T-cell (primary cell): Measurements from ENCODE around the gene SMOC1. TPM values are rescaled to one million over a fixed set of nuclear protein-coding genes. Genes with fewer than 3 reads are reported as not detected.

Experiments used
- ATAC-seq, 4 experiments: fragments of 200-7000 bp in 3 of 4; fragments of 150-1000 bp in 1 of 4; cut with Tn5 transposase; replicated peaks in 1 of 4; 1 replicate in 3 of 4; 2 replicates in 1 of 4; pipeline ENCODE4 v1.10.0; 2021; ENCODE audit warnings: moderate library complexity in 3 of 4, mild to moderate bottlenecking in 2 of 4, moderate number of reproducible peaks in 1 of 4
- CTCF ChIA-PET, 2 donors: fragments of 300-600 bp; sonication (Branson Sonifier 250); formaldehyde crosslinking; loops; one replicate each; lab custom pipeline; 2022; ENCODE audit warnings: antibody characterized with exemption in 2 of 2; lab: Charles Lee
- POLR2A ChIA-PET, 2 donors: fragments of 300-600 bp; sonication (Branson Sonifier 250); formaldehyde crosslinking; loops; one replicate each; lab custom pipeline; 2022; ENCODE audit warnings: antibody characterized with exemption in 2 of 2; lab: Charles Lee
- DNase-seq, 35 experiments: peaks; one replicate each; pipeline versions ENCODE4 v3.0.0 to v3.0.0-alpha.2; 2013 to 2023
- H3K27ac ChIP-seq: one replicate; pipeline ENCODE4 v1.5.1; 2013; ENCODE audit warnings: low read length
- H3K27me3 ChIP-seq, 2 experiments: replicated peaks in 1 of 2; 1 replicate in 1 of 2; 2 replicates in 1 of 2; pipeline versions ENCODE4 v1.6.1 to v1.7.0; 2013; ENCODE audit warnings: low read length in 1 of 2, mixed read lengths in 1 of 2; ENCODE audit not compliant: control insufficient read depth in 2 of 2, insufficient read depth in 2 of 2; ENCODE audit errors: extremely low read depth in 1 of 2
- H3K36me3 ChIP-seq, 2 donors: 1 replicate in 1 of 2; 2 replicates in 1 of 2; pipeline versions ENCODE4 v1.6.1 to v1.7.0; 2013; ENCODE audit warnings: low read length in 1 of 2; ENCODE audit not compliant: control insufficient read depth in 2 of 2, insufficient read depth in 1 of 2; ENCODE audit errors: extremely low read depth in 1 of 2
- H3K4me1 ChIP-seq, 2 experiments: 1 replicate in 1 of 2; 2 replicates in 1 of 2; pipeline versions ENCODE4 v1.6.1 to v1.7.0; 2013; ENCODE audit warnings: low read length in 2 of 2, mixed read lengths in 1 of 2; ENCODE audit not compliant: insufficient read depth in 2 of 2, control insufficient read depth in 1 of 2; ENCODE audit errors: extremely low read depth in 1 of 2
- H3K4me3 ChIP-seq, 2 donors: 1 replicate in 1 of 2; 2 replicates in 1 of 2; pipeline versions ENCODE4 v1.5.1 to v1.7.0; 2013; ENCODE audit warnings: mild to moderate bottlenecking in 2 of 2, low read length in 1 of 2, moderate library complexity in 1 of 2; ENCODE audit not compliant: control insufficient read depth in 1 of 2; ENCODE audit errors: extremely low read depth in 1 of 2
- H3K9me3 ChIP-seq: 2 replicates; pipeline ENCODE4 v1.7.0; 2013
- H3K27ac Mint-ChIP-seq, 2 donors: one replicate each; pipeline ENCODE4 v1.8.0; 2020 to 2021; ENCODE audit warnings: mild to moderate bottlenecking in 2 of 2, mixed read lengths in 2 of 2
- H3K27me3 Mint-ChIP-seq, 2 donors: one replicate each; pipeline ENCODE4 v1.8.0; 2021 to 2022; ENCODE audit warnings: mixed read lengths in 2 of 2
- H3K36me3 Mint-ChIP-seq: one replicate; pipeline ENCODE4 v1.8.0; 2021; ENCODE audit warnings: mixed read lengths
- H3K4me1 Mint-ChIP-seq, 3 donors: one replicate each; pipeline ENCODE4 v1.8.0; 2020 to 2022; ENCODE audit warnings: mixed read lengths in 3 of 3, mild to moderate bottlenecking in 1 of 3
- H3K4me3 Mint-ChIP-seq, 3 donors: one replicate each; pipeline ENCODE4 v1.8.0; 2020 to 2022; ENCODE audit warnings: mild to moderate bottlenecking in 3 of 3, mixed read lengths in 3 of 3, moderate library complexity in 3 of 3
- H3K9me3 Mint-ChIP-seq, 3 donors: one replicate each; pipeline ENCODE4 v1.8.0; 2020 to 2022; ENCODE audit warnings: mixed read lengths in 3 of 3
- WGBS: methylation state at CpG from one replicate; pipeline ENCODE4 v1.1.5; 2013; ENCODE audit warnings: missing lambda C conversion rate; ENCODE audit not compliant: insufficient coverage; 5-methylcytosine and 5-hydroxymethylcytosine counted together
- total RNA-seq, 35 experiments: library from RNA in 6 of 35; stranded (reverse) in 6 of 35; fragments of 120-200 nt in 1 of 35; gene quantifications; one replicate each; pipeline versions ENCODE4 v1.2.1 to v1.2.4 and lab custom pipeline; 2013 to 2026

SMOC1 gene
- total RNA-seq, 5 donors from 2014 or later (not counting 1 experiment from before 2014, with no cell fraction given), result not detected

- Histone ChIP-seq H3K9me3 (no peaks in the 10 kb centered on the region), H3K4me3 (no peak overlapping the region), H3K4me1 (peaks cover 0 to 6% of the 10 kb centered on the region in 2 experiments), H3K27me3 (peaks cover 0 to 22% of the 10 kb centered on the region in 2 experiments), H3K27ac (no peak overlapping the region), H3K36me3 (no peaks in the 10 kb centered on the region)
- Mint-ChIP-seq H3K36me3 (no peaks in the 10 kb centered on the region), H3K9me3 (no peaks in the 10 kb centered on the region), H3K4me3 (no peak overlapping the region), H3K27ac (no peak overlapping the region), H3K27me3 (peaks cover 6 to 17% of the 10 kb centered on the region in 2 donors), H3K4me1 (peaks cover 9 to 19% (median 12%) of the 10 kb centered on the region in 3 donors)
- DNase-seq (no peak), ATAC-seq (no peak)
- ChIA-PET CTCF (no interaction called here), POLR2A (no interaction called here)
These were observed 140.5 kb downstream of the SMOC1 start for GRCh38 chr14:70019695-70020094.

DNA sequence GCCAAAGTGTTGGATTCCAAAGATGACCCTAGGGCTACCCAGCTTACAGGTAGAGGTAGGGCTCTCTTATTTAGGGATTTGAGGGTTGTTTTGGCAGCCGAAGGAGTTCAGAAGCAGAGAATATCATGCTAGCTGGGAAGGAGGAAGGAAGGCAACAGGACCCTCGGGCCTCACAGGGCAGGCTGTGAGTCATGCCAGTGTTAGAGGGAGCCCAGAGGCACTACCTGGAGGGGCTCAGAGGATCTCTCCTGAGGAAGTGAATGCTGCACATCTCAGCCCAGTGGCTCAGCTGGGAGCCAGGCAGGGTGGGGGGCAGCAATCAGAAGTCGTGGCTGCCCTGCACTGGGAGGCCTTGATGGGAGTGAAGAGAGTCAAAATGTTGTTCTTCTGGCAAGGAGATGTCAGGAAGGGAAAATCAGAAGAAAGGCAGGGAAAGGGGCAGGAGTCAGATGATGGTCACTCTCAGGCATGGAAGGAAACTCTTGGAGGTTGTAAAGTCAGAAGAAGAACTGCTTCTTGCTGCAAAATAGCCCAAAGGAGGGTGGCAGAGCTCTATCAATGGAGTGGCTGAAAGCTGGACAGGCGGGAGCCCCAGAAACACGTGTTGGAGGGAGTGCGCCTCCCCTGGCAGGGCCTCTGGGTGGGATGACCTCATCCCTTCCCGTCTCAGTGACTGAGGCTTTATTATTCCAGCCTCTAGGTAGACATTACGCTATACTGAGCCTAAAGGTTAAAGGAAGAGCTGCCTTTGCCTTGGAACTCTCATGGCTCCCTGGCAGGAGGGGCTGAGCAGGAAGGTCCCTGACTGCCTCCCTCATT is 141.3 kb downstream of the SMOC1 start:
- Histone ChIP-seq H3K4me1 (peaks cover 0 to 6% of the 10 kb centered on the region in 2 experiments), H3K4me3 (no peak overlapping the region), H3K36me3 (no peaks in the 10 kb centered on the region), H3K9me3 (no peaks in the 10 kb centered on the region), H3K27ac (no peak overlapping the region), H3K27me3 (peaks cover 0 to 18% of the 10 kb centered on the region in 2 experiments)
- POLR2A ChIA-PET, result no interaction called here
- Mint-ChIP-seq H3K36me3 (no peaks in the 10 kb centered on the region), H3K4me3 (no peak overlapping the region), H3K27ac (no peak overlapping the region), H3K4me1 (peaks cover 9 to 19% (median 12%) of the 10 kb centered on the region in 3 donors), H3K27me3 (peaks cover 0 to 10% of the 10 kb centered on the region in 2 donors), H3K9me3 (no peaks in the 10 kb centered on the region)
- WGBS, result 60% methylated on average over 7 of the region's 8 CpGs
- DNase-seq (no peak), ATAC-seq (no peak)
- CTCF ChIA-PET, result interaction anchor here in 1 of 2 donors (0.6 kb wide), 1 partner anchor 38 kb away, joined by 3 read pairs; no protein-coding TSS in a partner anchor

DNA sequence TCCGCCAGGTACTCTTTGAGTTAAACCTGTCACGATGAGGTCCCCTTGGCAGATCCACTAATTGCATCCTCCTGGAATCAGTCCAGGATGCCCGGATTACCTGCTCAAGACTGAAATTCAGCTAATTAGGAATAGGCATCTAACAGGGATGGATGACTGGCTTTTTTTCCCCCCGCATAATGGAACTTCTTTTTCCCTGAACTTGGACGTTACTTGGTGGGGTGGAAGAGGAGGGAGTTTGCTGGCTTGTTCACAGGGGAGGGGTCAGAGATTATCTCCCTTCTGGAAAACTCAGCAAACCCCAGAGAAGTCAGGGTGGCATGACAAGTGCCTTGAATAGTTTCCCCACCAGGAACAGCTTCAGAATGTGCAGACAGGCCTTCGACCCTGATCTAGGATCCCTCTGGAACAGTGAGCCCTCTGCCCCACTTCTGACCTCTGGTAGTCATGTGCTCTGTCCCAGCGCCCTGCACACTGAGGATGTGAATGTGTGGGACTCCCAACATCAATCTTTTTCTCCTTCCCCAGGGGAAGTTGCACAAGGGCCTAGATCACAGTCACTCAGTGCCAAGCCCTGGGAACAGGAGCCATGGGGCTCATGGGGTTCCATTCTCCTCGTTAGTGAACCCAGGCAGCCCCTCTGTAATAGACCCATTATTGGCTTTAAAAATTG is 142.5 kb downstream of the SMOC1 start:
- Mint-ChIP-seq H3K9me3 (no peaks in the 10 kb centered on the region), H3K27ac (no peak overlapping the region), H3K4me3 (no peak overlapping the region), H3K27me3 (peaks cover 2 to 6% of the 10 kb centered on the region in 2 donors), H3K36me3 (no peaks in the 10 kb centered on the region), H3K4me1 (peaks cover 9 to 19% (median 12%) of the 10 kb centered on the region in 3 donors)
- ATAC-seq (no peak), DNase-seq (no peak)
- ChIA-PET CTCF (no interaction called here), POLR2A (no interaction called here)
- Histone ChIP-seq H3K27me3 (peaks cover 0 to 18% of the 10 kb centered on the region in 2 experiments), H3K27ac (no peak overlapping the region), H3K36me3 (no peaks in the 10 kb centered on the region), H3K4me3 (no peak overlapping the region), H3K9me3 (no peaks in the 10 kb centered on the region), H3K4me1 (peaks cover 0 to 6% of the 10 kb centered on the region in 2 experiments)
- 100% methylated on average over 2 of the region's 8 CpGs for WGBS

- peaks cover 0 to 6% of the 10 kb centered on the region in 2 experiments for H3K4me1 ChIP-seq
- DNase-seq (no peak), ATAC-seq (no peak)
- peaks cover 0 to 21% of the 10 kb centered on the region in 2 experiments for H3K27me3 ChIP-seq
- H3K9me3 ChIP-seq, result no peaks in the 10 kb centered on the region
- Mint-ChIP-seq H3K9me3 (no peaks in the 10 kb centered on the region), H3K27ac (no peak overlapping the region), H3K27me3 (peaks cover 3 to 5% of the 10 kb centered on the region in 2 donors), H3K4me3 (no peak overlapping the region), H3K36me3 (no peaks in the 10 kb centered on the region), H3K4me1 (peaks cover 9 to 14% (median 11%) of the 10 kb centered on the region in 3 donors)
- ChIA-PET CTCF (no interaction called here), POLR2A (no interaction called here)
- H3K27ac ChIP-seq, result no peak overlapping the region
- WGBS, result 92% methylated on average over 13 of the region's 15 CpGs
- no peaks in the 10 kb centered on the region for H3K36me3 ChIP-seq
- H3K4me3 ChIP-seq, result no peak overlapping the region
These were observed 143.7 kb downstream of the SMOC1 start for GRCh38 chr14:70022771-70023445.

DNA sequence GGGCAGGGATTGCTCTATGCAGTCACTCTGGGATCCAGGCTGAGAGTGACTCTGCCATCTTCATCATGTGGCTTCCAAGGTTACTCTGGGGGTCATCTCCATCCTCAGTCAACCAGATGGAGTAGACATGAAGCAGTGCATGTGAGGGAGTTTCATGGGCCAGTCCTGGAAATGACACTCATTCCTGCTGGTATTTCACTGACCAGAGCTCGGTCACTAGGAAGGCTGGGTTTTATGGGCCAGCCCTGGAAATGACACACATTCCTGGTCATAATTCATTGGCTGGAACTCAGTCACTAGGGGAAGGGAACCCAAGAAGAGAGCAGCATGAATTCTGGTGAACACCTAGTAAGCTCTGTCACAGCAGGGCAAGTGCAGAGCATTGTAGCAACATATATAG is 144.7 kb downstream of the SMOC1 start:
- H3K27me3 Mint-ChIP-seq, result peaks cover 6% of the 10 kb centered on the region in 2 donors
- Histone ChIP-seq H3K27ac (no peak overlapping the region), H3K36me3 (no peaks in the 10 kb centered on the region), H3K4me3 (no peak overlapping the region), H3K27me3 (peaks cover 0 to 25% of the 10 kb centered on the region in 2 experiments), H3K4me1 (peaks cover 0 to 2% of the 10 kb centered on the region in 2 experiments), H3K9me3 (no peaks in the 10 kb centered on the region)
- no peaks in the 10 kb centered on the region for H3K9me3 Mint-ChIP-seq
- POLR2A ChIA-PET, result no interaction called here
- peaks cover 2 to 8% (median 6%) of the 10 kb centered on the region in 3 donors for H3K4me1 Mint-ChIP-seq
- 33% methylated on average over 1 of the region's 1 CpG for WGBS
- no peak overlapping the region for H3K4me3 Mint-ChIP-seq
- CTCF ChIA-PET, result no interaction called here
- no peak for ATAC-seq
- no peak overlapping the region for H3K27ac Mint-ChIP-seq
- no peaks in the 10 kb centered on the region for H3K36me3 Mint-ChIP-seq
- no peak for DNase-seq

DNA sequence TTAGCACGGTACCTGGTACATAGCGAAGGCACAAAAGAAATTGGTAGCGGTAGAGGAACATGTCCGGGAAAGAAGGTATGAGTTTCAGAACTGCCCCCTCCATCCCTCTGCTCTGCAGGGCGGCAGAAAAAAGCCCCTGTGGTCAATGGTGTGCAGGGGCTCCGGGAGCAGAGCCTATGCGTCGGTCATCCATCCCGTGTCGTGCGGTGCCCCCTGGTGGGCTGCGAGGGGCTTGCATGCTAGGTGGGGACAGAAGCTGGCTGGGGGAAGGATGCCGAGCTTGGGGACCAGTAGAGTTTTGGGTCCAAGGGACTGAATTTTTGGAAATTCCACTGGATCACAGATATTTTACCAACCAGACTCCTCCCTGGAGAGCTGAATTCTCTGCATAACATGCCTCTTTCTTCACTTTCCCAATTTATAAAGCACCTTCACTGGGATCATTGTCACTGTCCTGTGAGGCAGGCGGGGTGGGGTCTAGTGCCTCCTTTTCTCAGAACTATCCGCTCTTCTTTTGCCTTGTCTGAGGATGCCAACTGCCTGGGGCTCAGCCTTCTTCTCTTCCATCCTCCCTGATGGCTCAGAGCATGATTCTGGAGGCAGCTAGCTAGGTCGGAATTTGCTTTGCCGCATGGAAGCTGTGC is 148.7 kb downstream of the SMOC1 start:
- peaks cover 0 to 26% of the 10 kb centered on the region in 2 experiments for H3K27me3 ChIP-seq
- H3K9me3 Mint-ChIP-seq, result no peaks in the 10 kb centered on the region
- H3K36me3 Mint-ChIP-seq, result no peaks in the 10 kb centered on the region
- peak in 32 of 35 experiments; percentile 6 to 60 (median 38) for DNase-seq
- H3K9me3 ChIP-seq, result no peaks in the 10 kb centered on the region
- H3K27ac ChIP-seq, result no peak overlapping the region
- peaks cover 9 to 13% of the 10 kb centered on the region in 2 donors for H3K27me3 Mint-ChIP-seq
- no peaks in the 10 kb centered on the region for H3K36me3 ChIP-seq
- peaks cover 0 to 6% (median 2%) of the 10 kb centered on the region in 3 donors for H3K4me1 Mint-ChIP-seq
- ATAC-seq, result peak in 2 of 4 experiments; percentile 26 to 53
- H3K4me3 ChIP-seq, result no peak overlapping the region
- H3K27ac Mint-ChIP-seq, result no peak overlapping the region
- no peaks in the 10 kb centered on the region for H3K4me1 ChIP-seq
- H3K4me3 Mint-ChIP-seq, result no peak overlapping the region
- ChIA-PET CTCF (interaction anchor here (0.6 to 1.4 kb wide), 3 partner anchors 12 to 758 kb away, joined by 3 to 10 read pairs (median 3); no protein-coding TSS in a partner anchor), POLR2A (no interaction called here)
- whole genome bisulfite sequencing, result 28% methylated on average over 8 of the region's 17 CpGs
